Measurements from ENCODE around the gene ANO6.
"Not testable (repeated sequence)": the region's sequence is repeated elsewhere in the genome, so short reads cannot be mapped to it uniquely, and the experiment has no call there.

Gene ANO6

DNA sequence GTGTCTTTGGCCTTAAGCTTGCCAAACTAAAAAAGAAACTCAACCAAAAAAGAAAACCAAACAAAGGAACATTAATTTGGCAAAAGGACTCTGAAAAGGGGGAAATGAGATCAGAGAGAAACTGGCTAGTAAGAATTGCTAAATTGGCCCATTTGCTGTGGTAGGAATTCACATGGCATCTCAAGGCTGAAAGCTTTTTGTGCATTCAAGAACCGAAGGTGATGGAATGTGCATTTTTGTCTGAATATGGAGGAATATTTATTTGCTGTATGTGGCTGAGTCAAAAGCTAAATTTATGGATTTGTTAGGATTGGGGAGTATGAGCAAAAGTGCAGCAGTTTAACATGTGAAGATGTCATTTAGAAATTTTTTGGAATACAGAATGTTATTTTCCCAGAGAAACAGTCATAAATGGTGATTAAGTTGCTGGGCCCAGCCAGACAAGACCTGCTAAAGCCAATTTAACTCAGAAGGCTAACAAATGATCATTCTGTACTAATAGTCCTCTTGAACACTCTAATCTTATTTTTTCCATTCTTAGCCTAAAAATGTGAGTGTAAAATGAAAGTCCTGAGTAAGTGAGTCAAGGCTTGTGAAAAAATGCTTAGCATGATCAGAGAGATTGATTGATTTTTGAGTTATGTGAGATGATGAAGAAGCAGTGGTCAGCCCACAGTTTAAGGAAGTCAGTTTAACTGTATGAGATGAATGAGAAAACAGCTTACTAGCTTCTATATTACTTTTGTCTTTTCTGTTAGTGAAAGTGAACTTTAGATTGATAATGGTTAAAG is 94.1 kb downstream of the ANO6 start:
- no peak for DNase-seq (ENCODE audit: low read depth in 2 of 2)

- DNase-seq (ENCODE audit: low read depth in 2 of 2), result no peak
These were observed 94.7 kb downstream of the ANO6 start for GRCh38 chr12:45310627-45310968.

DNA sequence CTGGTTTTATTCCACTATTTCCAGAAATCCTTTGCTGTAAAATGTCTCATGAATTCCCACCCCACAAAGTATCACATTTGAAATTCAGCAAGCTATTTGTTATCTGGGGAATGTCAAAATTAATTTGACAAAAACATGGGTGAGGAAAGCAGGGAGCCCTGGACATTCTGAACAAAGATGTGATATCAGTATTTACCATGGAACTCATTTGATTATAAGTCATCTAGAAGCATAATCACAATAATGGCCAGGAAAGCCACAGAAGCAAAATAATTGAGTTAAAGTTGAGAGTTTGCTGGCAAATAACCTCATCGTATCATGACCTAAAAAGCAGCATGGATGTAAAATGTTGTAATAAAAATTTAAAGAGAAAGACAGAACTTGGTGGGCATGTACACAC is 96.1 kb downstream of the ANO6 start:
- DNase-seq (ENCODE audit: low read depth in 2 of 2), result no peak

DNA sequence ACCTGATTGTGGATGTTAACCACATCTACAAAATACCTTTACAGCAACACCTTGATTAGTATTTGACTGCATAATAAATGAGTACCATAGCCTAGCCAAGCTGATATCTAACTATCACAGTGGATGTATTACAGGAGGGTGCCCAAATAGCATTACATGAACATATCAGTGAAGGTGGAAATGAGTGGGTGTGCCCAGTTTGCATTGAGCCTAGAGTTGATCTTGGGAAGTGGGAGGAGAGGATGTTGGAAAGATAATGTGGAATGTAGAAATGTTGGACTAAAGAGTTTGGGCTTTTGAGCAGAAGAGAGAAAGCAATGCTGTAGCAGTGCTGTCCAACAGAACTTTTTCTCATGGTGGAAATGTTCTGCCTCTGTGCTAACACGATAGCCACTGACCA is 98.9 kb downstream of the ANO6 start:
- DNase-seq (ENCODE audit: low read depth in 2 of 2), result no peak

- no peak for DNase-seq (ENCODE audit: low read depth in 2 of 2)
These were observed 99.6 kb downstream of the ANO6 start for GRCh38 chr12:45315462-45315861.

DNA sequence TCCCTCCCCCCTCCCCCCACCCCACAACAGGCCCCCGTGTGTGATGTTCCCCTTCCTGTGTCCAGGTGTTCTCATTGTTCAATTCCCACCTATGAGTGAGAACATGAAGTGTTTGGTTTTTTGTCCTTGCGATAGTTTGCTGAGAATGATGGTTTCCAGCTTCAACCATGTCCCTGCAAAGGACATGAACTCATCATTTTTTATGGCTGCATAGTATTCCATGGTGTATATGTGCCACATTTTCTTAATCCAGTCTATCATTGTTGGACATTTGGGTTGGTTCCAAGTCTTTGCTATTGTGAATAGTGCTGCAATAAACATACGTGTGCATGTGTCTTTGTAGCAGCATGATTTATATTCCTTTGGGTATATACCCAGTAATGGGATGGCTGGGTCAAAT is 101.4 kb downstream of the ANO6 start:
- not testable (repeated sequence) for DNase-seq (ENCODE audit: low read depth in 2 of 2)

DNA sequence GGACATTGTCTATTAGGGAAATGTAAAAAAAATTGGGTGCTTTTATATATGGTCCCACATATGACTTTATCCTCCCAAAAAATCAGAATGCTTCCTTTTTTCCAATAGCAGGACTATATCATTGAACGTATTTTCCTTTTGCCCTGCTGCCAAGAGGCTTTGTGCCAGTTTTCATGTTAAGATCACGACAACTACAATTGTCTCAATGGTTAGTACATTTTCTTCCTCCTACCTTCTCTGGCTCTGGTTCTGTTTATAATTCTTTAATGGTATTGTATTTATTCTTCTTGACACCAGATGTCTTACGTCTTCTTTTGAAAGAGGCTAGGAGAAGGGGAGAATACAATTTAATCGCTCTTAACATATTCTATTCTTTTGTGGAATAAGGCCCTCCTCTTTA is 106.9 kb downstream of the ANO6 start:
- no peak for DNase-seq (ENCODE audit: low read depth in 2 of 2)

DNA sequence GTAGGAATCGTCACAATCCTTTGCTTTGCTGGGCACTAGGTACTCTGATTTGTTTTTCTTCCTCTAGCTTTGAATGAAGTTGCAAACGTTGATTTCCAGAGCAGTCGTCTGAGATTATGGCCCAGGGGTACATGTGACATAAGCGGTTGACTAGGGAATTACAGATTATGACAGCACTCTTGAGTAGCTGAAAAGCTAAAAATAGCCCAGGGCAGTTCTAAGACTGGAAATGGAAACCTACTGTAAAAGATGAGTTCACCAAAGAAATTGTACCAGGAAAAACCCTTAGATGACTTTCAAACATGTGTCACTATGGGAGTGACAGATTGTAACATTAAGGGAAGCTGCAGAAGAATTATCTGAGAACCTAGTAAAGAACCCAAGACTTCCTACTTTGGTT is 108.5 kb downstream of the ANO6 start:
- DNase-seq (ENCODE audit: low read depth in 2 of 2), result no peak

DNA sequence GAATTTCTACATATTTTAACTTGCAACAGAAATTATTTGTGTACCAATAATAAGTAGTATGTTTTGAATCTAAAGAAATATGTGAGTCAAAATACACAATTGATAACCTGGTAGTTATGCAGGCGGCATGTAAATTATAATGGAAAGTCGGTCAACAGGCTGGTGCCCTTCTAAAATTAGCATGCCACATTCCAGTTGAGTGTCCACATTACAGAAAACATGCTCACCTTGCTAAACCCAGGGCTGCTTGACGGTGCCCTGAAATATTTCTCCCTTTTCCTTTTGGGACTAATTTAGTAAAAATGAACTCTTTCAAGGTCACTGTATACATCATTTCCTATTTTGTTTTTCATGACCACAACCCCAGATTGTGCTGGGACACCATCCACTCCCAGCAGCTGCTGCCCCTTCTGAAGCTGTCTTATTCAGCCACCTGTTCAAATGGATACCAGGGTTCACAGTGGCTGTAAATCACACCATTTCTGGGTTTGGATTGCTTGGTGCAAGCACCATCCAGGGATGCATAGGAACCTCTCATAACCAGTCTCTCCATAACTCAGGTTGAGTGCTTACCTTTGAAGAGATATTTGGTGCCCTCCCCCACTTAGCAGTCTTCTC is 110.6 kb downstream of the ANO6 start:
- no peak for DNase-seq (ENCODE audit: low read depth in 2 of 2)

DNA sequence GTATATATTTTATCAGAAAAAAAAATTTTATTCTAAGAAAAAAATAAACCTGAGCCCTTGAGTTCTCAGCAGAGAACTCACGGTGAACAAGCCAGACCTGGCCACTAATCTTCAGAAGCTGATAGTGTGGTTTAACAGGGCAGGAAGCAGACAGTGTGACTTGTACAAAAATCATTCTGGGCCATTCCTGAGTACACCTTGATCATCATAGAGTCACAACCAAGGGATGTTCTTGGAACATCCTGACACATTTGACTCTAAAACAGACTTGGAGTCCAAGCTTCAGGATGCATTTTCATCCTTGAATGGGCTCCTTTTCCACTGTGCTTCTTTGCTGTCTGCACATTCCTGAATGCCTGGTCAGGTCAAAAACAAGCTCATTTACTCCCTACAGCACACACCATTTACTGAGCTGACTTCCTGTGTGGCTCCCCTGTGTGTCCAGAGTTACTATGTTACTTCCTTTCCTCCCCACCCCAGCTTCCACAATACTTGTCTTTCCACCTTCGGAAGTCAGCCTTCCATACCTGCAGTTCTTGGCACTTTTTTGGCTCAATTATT is 112.0 kb downstream of the ANO6 start:
- no peak for DNase-seq (ENCODE audit: low read depth in 2 of 2)

GRCh38 chr12:45329238-45329637 is 113.3 kb downstream of the ANO6 start:
- DNase-seq (ENCODE audit: low read depth in 2 of 2), result no peak

GRCh38 chr12:45329702-45330101 is 113.8 kb downstream of the ANO6 start:
- no peak for DNase-seq (ENCODE audit: low read depth in 2 of 2)

GRCh38 chr12:45331552-45331951 is 115.7 kb downstream of the ANO6 start:
- no peak for DNase-seq (ENCODE audit: low read depth in 2 of 2)

- no peak for DNase-seq (ENCODE audit: low read depth in 2 of 2)
These were observed 118.5 kb downstream of the ANO6 start for GRCh38 chr12:45334396-45334795.

DNA sequence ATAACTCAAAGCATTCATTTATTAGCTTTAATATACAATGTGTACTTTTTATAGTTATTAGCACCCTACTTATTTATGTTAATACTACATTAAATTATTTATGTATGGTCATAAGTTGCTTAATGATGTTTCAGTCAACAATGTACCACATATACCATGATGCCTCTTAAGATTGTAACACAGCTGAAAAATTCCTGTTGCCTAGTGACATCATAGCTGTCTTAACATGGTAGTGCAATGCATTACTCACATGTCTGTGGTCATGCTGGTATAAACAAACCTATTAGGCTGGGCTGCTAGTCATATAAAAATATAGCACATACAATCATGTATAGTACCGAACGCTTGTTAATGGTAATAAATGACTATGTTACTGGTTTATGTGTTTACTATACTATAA is 120.4 kb downstream of the ANO6 start:
- no peak for DNase-seq (ENCODE audit: low read depth in 2 of 2)

DNA sequence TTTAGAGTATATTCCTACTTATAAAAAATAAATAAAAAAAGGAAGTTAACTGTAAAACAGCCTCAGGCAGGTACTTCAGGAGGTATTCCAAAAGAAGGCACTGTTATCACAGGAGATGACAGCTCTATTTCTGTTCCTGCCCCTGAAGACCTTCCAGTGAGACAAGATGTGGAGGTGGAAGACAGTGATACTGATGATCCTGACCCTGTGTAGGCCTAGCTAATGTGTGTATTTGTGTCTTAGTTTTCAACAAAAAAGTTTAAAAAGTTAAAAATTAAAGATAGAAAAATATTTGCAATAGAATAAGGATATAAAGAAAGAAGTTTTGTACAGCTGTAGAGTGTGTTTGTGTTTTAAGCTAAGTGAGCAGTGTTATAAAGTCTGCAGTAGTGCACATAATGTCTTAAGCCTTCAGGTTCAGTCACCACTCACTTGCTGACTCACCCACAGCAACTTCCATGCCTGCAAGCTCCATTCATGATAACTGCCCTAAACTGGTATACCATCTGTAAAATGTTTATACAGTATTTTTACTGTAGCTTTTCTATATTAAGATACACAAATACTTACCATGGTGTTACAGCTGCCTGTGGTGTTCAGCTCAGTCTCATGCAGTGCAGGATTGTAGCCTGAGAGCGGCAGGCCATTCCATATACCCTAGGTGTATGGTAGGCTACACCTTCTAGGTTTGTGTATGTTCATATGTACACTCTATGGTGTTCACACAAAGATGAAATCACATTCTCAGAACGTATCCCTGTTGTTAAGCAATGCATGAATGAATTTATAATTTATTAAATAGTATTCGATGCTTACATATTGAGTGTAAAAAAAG is 121.1 kb downstream of the ANO6 start:
- no peak for DNase-seq (ENCODE audit: low read depth in 2 of 2)

DNA sequence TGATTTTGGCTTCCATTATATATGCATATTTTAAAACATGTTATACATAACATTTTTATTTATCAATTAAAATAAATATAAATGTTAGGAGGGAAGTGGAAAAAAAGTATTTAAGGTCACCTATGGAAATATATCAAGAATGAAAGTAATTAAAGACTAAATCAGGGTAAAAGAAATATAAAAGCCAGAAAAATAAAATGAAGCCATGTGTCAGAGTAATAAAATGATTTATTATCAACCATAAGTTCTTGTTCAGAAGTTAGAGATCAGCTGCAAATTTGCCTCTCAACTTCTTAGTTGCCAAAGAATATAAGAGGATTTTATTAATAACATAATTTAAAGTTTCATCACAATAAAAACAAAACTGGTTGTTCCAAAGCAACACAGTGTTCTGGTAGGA is 121.9 kb downstream of the ANO6 start:
- DNase-seq (ENCODE audit: low read depth in 2 of 2), result no peak

GRCh38 chr12:45338272-45338671 is 122.4 kb downstream of the ANO6 start:
- DNase-seq (ENCODE audit: low read depth in 2 of 2), result no peak

GRCh38 chr12:45339035-45339434 is 123.1 kb downstream of the ANO6 start:
- DNase-seq (ENCODE audit: low read depth in 2 of 2), result no peak

DNA sequence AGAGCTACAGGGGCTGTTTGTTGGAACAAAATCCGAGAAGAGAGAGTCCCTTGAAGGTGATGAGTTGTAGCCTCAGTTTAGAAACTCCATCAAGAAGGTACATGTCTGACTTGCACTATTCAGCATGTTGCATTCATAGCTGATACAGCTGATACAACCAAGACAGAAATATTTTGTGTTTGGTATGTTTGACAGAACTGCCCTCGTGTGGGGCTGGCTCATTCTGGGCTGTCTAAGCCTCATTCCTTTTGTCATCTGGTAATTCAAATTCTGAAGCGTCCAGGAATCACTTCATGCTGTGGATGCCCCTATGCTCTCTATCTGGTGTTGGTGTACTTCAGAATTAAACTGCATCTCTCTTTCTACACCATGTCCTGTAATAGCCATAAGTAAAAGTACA is 126.3 kb downstream of the ANO6 start:
- no peak for DNase-seq (ENCODE audit: low read depth in 2 of 2)

DNA sequence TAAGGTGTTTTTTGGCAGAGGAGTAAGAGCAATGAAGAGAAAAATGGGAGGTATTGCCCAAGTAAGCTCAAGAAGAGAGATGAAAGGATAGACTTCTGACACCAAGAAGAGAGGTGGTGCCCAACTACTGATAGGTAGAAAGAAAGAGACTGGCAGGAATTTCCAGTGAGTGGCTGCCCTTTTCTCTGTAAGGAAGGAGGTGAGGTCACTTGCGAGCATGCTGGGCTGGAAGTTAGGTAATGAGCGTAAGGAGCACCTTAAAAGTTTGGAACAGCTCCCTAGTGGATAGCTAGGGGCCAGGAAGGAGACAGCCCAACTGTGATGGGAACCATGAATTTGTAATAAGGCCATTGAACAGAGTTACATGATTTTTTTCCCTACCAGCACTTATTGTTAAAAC is 127.0 kb downstream of the ANO6 start:
- no peak for DNase-seq (ENCODE audit: low read depth in 2 of 2)

DNA sequence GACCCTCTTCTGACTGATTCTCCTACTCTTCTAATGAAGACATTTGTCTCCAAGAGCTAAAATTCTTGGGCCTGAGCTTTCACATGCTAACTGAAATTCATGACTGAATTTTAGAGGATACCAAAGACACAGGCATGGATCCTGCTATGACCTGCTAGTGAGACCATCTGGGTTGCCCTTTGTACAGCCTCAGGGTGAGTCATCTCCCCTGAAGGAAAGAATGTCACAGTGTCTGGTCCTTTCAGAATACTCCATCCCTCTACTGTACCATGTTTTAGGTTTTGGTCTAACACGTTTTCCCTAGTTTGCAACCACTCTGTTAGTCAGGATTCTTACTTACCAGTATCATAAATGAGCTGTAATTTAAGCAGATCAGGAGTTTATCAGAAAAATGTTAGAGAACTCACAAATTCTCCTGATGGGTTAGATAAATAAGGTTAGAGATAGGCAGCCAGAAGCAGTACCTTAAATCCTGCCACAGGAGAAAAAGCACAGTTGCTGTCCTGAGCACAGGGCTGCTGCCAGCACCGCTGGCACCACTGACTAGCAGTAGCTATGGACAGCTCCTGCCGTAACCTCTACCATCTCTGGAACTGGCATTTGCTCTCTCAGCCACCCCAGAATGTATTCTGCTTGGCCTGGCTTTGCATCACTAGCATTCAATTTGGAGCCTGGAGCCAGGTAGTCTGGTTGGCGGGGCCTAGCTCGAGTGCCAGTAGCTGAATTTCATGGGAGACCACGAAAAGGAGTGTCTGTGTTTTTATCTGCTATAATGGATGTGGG is 127.6 kb downstream of the ANO6 start:
- no peak for DNase-seq (ENCODE audit: low read depth in 2 of 2)
